Keratinocyte (primary cell): Measurements from ENCODE around the gene NOP14.

Source experiments
- EZH2 ChIP-seq: IDR thresholded peaks from one replicate; pipeline ENCODE4 v1.6.1; 2012; ENCODE audit warnings: inconsistent platforms, mild to moderate bottlenecking, low read length, moderate library complexity
- TF ChIP-seq, protein P1 (sequence below), 3 experiments: IDR thresholded peaks in 1 of 3; conservative IDR thresholded peaks in 1 of 3; optimal IDR thresholded peaks in 1 of 3; 2 replicates in 2 of 3; 3 replicates in 1 of 3; pipeline versions ENCODE3 to v1.5.1; 2011; ENCODE audit warnings: low read length in 3 of 3, mild to moderate bottlenecking in 3 of 3, moderate library complexity in 2 of 3, control low read depth in 1 of 3, inconsistent platforms in 1 of 3; ENCODE audit not compliant: insufficient read depth in 2 of 3; ENCODE audit errors: extremely low read depth in 1 of 3

DNA sequence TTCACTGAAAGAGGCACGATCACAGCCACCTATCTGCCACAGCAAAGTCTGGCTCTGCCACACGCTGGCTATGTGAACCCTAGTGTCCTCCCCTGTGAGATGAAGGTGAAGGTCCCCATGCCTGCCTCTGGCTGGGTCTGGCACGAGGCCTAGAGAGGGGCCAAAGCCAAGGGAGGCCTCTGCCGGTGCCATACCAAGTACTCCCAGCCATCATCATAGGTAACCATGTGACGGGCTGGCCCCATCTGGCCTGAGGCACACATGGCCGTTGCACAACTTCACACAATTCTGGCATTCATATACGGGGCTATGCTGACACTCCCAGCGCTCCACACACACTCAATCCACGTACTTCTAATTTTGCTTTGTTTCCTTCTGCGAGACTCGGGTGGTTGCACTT is 15.3 kb downstream of the NOP14 start:
- TF ChIP-seq, protein P1, sequence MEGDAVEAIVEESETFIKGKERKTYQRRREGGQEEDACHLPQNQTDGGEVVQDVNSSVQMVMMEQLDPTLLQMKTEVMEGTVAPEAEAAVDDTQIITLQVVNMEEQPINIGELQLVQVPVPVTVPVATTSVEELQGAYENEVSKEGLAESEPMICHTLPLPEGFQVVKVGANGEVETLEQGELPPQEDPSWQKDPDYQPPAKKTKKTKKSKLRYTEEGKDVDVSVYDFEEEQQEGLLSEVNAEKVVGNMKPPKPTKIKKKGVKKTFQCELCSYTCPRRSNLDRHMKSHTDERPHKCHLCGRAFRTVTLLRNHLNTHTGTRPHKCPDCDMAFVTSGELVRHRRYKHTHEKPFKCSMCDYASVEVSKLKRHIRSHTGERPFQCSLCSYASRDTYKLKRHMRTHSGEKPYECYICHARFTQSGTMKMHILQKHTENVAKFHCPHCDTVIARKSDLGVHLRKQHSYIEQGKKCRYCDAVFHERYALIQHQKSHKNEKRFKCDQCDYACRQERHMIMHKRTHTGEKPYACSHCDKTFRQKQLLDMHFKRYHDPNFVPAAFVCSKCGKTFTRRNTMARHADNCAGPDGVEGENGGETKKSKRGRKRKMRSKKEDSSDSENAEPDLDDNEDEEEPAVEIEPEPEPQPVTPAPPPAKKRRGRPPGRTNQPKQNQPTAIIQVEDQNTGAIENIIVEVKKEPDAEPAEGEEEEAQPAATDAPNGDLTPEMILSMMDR (optimal IDR thresholded peaks at IDR 0.05 in 1 of 3, IDR thresholded peaks at IDR 0.05 in 1 of 3, conservative IDR thresholded peaks at IDR 0.05 in 1 of 3; ENCODE audit: extremely low read depth in 1 of 3, insufficient read depth in 2 of 3, low read length in 3 of 3): no peak
- TF ChIP-seq EZH2: no peak
